Measurements from ENCODE around the gene NLRC5.

- TF ChIP-seq, protein P1, sequence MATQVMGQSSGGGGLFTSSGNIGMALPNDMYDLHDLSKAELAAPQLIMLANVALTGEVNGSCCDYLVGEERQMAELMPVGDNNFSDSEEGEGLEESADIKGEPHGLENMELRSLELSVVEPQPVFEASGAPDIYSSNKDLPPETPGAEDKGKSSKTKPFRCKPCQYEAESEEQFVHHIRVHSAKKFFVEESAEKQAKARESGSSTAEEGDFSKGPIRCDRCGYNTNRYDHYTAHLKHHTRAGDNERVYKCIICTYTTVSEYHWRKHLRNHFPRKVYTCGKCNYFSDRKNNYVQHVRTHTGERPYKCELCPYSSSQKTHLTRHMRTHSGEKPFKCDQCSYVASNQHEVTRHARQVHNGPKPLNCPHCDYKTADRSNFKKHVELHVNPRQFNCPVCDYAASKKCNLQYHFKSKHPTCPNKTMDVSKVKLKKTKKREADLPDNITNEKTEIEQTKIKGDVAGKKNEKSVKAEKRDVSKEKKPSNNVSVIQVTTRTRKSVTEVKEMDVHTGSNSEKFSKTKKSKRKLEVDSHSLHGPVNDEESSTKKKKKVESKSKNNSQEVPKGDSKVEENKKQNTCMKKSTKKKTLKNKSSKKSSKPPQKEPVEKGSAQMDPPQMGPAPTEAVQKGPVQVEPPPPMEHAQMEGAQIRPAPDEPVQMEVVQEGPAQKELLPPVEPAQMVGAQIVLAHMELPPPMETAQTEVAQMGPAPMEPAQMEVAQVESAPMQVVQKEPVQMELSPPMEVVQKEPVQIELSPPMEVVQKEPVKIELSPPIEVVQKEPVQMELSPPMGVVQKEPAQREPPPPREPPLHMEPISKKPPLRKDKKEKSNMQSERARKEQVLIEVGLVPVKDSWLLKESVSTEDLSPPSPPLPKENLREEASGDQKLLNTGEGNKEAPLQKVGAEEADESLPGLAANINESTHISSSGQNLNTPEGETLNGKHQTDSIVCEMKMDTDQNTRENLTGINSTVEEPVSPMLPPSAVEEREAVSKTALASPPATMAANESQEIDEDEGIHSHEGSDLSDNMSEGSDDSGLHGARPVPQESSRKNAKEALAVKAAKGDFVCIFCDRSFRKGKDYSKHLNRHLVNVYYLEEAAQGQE (IDR thresholded peaks at IDR 0.05; ENCODE audit: insufficient read depth in 1 of 2, low read depth in 2 of 2, low read length in 2 of 2), result no peak
- no peak for TF ChIP-seq TAF1 (IDR thresholded peaks at IDR 0.05; ENCODE audit: borderline replicate concordance, insufficient read depth, low read length)
These were observed 6.7 kb upstream of the NLRC5 start for GRCh38 chr16:56982695-56983094.
